Activated T-cell treated with anti-CD3 and anti-CD28 coated beads for 4 hours (primary cell): Measurements from ENCODE around the gene COL9A2.

ENCODE experiments used
- DNase-seq: peaks from one replicate; pipeline ENCODE4 v3.0.0-alpha.2; 2020

Gene COL9A2

DNA sequence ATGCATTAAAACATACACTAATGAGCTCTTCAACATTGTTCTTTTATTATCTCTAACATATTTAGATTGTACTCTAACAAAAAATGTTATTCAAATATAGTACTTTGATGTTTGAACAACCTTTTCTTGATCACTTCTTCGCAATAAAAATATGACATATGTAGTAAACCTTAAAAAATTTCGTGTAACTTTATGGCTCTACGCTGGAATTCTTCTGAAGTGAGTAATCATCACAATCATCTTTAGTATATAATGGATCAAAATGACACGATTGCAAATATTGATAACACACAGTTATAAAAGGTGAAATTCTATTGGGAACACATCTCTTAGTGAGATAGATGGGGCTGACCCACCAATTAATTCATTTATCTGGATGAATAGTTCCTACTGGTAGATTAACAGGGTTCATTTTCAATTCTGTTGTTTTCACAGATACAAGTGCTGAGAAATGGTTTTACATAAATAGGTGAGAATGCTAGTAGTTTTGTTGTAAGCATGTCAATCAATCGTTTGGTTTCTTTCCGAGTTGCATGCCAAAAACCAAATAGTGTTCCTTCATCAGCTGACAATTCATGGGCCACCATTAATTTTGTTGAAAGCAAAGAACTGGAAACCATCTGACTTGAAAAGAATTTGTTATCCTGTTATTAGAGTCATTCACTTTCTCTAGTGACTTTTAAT, 60.5 kb downstream of the COL9A2 start:
- DNase-seq: no peak

DNA sequence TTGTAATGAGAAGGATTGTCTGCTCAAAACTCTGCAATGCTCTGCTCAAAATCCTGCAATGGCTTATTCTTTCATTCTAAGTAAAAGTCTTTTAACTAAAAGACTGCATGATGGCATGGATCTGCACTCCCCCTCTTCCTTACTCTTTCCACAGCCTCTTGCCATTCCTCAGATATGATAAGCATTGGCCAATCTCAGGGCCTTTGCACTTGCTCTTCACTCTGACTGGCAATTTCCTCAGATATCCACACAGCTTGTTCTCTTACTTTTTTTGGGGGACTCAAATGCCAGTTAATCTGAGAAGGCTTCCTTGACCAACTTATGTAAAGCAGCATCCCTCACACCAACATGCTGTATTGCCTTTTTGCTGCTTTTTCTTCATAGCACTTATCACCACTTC, 61.9 kb downstream of the COL9A2 start:
- DNase-seq: no peak

DNA sequence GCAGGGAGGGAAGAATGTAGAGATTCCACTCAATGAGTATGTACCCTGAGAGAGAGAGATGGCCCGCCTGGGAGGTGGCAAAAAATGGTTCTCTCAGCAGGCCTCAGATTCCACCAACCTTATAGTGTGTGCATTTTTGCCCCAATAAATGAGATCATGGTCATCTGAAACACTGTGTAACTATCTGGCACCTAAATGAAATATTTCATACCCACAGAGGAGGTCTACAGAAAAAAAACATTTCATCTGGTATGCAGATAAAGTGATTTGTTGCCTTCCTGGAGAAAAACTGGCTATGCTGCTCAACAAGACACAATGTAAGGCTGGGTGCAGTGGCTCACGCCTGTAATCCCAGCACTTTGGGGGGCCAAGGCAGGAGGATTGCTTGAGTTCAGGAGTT, 64.5 kb downstream of the COL9A2 start:
- DNase-seq: no peak

DNA sequence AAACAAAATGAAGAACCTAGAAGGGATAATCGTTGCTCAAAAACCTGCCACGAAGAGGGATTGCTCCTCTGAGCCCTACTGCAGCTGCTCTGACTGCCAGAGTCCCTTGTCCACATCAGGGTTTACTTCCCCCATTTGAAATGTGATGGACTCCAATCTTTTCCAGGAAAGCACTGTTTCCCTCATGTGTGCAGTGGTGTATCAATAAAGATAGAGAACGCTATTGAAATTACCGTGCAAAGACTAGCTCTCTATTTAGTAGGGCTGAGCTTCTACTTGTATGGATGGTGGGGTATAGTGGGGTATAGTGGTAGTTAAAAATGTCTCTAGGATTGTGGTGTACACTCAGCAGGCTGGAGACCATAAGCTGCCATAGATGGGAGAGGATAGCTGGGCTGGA, 65.6 kb downstream of the COL9A2 start:
- no peak for DNase-seq
